ENCODE data around the gene CCHCR1.

DNA sequence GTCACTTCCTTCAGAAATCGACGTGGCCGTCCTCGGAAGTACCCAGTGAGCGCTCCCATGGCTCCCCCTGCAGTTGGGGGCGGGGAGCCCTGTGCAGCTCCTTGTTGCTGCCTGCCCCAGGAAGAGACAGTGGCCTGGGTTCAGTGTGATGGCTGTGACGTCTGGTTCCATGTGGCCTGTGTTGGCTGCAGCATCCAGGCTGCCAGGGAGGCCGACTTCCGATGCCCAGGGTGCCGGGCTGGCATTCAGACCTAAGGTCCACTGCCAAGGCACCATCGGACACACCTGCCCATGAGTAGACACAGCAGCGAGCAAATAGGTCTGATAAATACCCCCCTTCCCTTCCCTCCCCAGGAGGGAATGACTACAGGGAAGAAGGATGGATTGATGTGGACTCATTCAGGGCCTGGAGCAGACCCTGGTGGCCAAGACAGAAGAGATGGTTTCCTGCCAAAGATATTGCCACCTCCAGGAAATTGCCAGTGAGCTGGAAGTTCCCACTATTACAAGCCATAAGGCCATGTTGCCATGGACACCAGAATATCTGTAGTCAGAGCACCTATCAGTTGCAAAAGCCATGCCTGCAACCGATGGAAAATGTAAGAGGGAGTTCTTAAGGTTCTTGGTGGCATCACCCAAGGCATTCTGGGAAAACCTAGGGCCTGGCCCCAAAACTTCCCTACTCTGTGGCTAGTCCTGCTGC, 5.0 kb upstream of the CCHCR1 start:
- TF ChIP-seq, protein P1, sequence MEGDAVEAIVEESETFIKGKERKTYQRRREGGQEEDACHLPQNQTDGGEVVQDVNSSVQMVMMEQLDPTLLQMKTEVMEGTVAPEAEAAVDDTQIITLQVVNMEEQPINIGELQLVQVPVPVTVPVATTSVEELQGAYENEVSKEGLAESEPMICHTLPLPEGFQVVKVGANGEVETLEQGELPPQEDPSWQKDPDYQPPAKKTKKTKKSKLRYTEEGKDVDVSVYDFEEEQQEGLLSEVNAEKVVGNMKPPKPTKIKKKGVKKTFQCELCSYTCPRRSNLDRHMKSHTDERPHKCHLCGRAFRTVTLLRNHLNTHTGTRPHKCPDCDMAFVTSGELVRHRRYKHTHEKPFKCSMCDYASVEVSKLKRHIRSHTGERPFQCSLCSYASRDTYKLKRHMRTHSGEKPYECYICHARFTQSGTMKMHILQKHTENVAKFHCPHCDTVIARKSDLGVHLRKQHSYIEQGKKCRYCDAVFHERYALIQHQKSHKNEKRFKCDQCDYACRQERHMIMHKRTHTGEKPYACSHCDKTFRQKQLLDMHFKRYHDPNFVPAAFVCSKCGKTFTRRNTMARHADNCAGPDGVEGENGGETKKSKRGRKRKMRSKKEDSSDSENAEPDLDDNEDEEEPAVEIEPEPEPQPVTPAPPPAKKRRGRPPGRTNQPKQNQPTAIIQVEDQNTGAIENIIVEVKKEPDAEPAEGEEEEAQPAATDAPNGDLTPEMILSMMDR (conservative IDR thresholded peaks at IDR 0.05; ENCODE audit: low read depth in 2 of 2): peak; percentile 29 to 52
- no peak for TF ChIP-seq EZH2 (IDR thresholded peaks at IDR 0.05; ENCODE audit: low read depth, unreplicated experiment)
- TF ChIP-seq, protein P2, sequence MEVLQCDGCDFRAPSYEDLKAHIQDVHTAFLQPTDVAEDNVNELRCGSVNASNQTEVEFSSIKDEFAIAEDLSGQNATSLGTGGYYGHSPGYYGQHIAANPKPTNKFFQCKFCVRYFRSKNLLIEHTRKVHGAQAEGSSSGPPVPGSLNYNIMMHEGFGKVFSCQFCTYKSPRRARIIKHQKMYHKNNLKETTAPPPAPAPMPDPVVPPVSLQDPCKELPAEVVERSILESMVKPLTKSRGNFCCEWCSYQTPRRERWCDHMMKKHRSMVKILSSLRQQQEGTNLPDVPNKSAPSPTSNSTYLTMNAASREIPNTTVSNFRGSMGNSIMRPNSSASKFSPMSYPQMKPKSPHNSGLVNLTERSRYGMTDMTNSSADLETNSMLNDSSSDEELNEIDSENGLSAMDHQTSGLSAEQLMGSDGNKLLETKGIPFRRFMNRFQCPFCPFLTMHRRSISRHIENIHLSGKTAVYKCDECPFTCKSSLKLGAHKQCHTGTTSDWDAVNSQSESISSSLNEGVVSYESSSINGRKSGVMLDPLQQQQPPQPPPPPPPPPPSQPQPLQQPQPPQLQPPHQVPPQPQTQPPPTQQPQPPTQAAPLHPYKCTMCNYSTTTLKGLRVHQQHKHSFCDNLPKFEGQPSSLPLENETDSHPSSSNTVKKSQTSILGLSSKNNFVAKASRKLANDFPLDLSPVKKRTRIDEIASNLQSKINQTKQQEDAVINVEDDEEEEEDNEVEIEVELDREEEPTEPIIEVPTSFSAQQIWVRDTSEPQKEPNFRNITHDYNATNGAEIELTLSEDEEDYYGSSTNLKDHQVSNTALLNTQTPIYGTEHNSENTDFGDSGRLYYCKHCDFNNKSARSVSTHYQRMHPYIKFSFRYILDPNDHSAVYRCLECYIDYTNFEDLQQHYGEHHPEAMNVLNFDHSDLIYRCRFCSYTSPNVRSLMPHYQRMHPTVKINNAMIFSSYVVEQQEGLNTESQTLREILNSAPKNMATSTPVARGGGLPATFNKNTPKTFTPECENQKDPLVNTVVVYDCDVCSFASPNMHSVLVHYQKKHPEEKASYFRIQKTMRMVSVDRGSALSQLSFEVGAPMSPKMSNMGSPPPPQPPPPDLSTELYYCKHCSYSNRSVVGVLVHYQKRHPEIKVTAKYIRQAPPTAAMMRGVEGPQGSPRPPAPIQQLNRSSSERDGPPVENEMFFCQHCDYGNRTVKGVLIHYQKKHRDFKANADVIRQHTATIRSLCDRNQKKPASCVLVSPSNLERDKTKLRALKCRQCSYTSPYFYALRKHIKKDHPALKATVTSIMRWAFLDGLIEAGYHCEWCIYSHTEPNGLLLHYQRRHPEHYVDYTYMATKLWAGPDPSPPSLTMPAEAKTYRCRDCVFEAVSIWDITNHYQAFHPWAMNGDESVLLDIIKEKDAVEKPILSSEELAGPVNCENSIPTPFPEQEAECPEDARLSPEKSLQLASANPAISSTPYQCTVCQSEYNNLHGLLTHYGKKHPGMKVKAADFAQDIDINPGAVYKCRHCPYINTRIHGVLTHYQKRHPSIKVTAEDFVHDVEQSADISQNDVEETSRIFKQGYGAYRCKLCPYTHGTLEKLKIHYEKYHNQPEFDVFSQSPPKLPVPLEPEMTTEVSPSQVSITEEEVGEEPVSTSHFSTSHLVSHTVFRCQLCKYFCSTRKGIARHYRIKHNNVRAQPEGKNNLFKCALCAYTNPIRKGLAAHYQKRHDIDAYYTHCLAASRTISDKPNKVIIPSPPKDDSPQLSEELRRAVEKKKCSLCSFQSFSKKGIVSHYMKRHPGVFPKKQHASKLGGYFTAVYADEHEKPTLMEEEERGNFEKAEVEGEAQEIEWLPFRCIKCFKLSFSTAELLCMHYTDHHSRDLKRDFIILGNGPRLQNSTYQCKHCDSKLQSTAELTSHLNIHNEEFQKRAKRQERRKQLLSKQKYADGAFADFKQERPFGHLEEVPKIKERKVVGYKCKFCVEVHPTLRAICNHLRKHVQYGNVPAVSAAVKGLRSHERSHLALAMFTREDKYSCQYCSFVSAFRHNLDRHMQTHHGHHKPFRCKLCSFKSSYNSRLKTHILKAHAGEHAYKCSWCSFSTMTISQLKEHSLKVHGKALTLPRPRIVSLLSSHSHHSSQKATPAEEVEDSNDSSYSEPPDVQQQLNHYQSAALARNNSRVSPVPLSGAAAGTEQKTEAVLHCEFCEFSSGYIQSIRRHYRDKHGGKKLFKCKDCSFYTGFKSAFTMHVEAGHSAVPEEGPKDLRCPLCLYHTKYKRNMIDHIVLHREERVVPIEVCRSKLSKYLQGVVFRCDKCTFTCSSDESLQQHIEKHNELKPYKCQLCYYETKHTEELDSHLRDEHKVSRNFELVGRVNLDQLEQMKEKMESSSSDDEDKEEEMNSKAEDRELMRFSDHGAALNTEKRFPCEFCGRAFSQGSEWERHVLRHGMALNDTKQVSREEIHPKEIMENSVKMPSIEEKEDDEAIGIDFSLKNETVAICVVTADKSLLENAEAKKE (CRISPR knock-in tag; IDR thresholded peaks at IDR 0.05): no peak
